Left colon (tissue), 2 donors: ENCODE data around the gene FARP1. TPM values are rescaled to one million over a fixed set of nuclear protein-coding genes. Genes with fewer than 3 reads are reported as not detected.

Experiments
- ATAC-seq: fragments of 200-7000 bp; cut with Tn5 transposase; one replicate; pipeline ENCODE4 v1.9.1; 2020; ENCODE audit warnings: mild to moderate bottlenecking, moderate library complexity
- DNase-seq, 2 donors: peaks; one replicate each; pipeline ENCODE4 v3.0.0-alpha.2; 2020
- intact Hi-C, 2 donors: fragments of 100-400 bp; cut with DNase I in 1 of 2; cut with micrococcal nuclease in 1 of 2; formaldehyde crosslinking; loops; one replicate each; pipeline versions ENCODE4 v1.11.2 to v1.14.0; 2022; cut with DNase I, micrococcal nuclease
- total RNA-seq, 2 donors: library from RNA; stranded (reverse); fragmentation: NEBNext Ultra II Directional; extraction: Animal tissue kit (Norgen Biotek cat#: 25700); gene quantifications; one replicate each; pipeline ENCODE4 v1.2.1, GENCODE V29; 2021
- donor health status: DM: no; HTN: no; CAD: no.
- donor health status: DM: yes; HTN: yes; CAD: no.

Gene FARP1
- total RNA-seq, 2 donors from 2014 or later = 38.8 to 50.3 TPM

GRCh38 chr13:98468929-98469328 is 326.0 kb downstream of the FARP1 start:
- intact Hi-C loops = no loop called here
- ATAC-seq (no peak), DNase-seq (no peak)

- intact Hi-C loops = no loop called here
- DNase-seq = no peak
- ATAC-seq = no peak
These were observed 328.0 kb downstream of the FARP1 start for GRCh38 chr13:98470920-98471319.

GRCh38 chr13:98471934-98472333 is 329.0 kb downstream of the FARP1 start:
- intact Hi-C loops = no loop called here
- DNase-seq (no peak), ATAC-seq (peak; percentile 38)

- ATAC-seq = peak; percentile 52
- intact Hi-C loops = no loop called here
- DNase-seq = no peak
These were observed 330.4 kb downstream of the FARP1 start for GRCh38 chr13:98473135-98473787.

- ATAC-seq (peak; percentile 39), DNase-seq (no peak)
- intact Hi-C loops = no loop called here
These were observed 330.9 kb downstream of the FARP1 start for GRCh38 chr13:98473788-98474144.

GRCh38 chr13:98474292-98474691 is 331.4 kb downstream of the FARP1 start:
- DNase-seq (no peak), ATAC-seq (no peak)
- intact Hi-C loops = no loop called here

- no peak for DNase-seq
- no peak for ATAC-seq
- intact Hi-C loops = no loop called here
These were observed 331.9 kb downstream of the FARP1 start for GRCh38 chr13:98474761-98475160.

GRCh38 chr13:98475522-98475921 is 332.6 kb downstream of the FARP1 start:
- intact Hi-C loops = no loop called here
- ATAC-seq (no peak), DNase-seq (peak in 1 of 2 donors; percentile 25)

GRCh38 chr13:98476106-98476505 is 333.2 kb downstream of the FARP1 start:
- intact Hi-C loops = no loop called here
- no peak for DNase-seq
- ATAC-seq = no peak

GRCh38 chr13:98476538-98476966 is 333.7 kb downstream of the FARP1 start:
- DNase-seq (peak; percentile 55 to 68), ATAC-seq (peak; percentile 25)
- intact Hi-C loops = no loop called here

GRCh38 chr13:98478189-98479129 is 335.6 kb downstream of the FARP1 start:
- no peak for DNase-seq
- ATAC-seq = no peak
- intact Hi-C loops = no loop called here

- intact Hi-C loops = loop anchor here in 1 of 2 donors (5.0 kb wide), 1 partner anchor 93 kb away; no protein-coding TSS in a partner anchor
- ATAC-seq (no peak), DNase-seq (no peak)
These were observed 336.7 kb downstream of the FARP1 start for GRCh38 chr13:98479496-98480003.

GRCh38 chr13:98480915-98481877 is 338.3 kb downstream of the FARP1 start:
- intact Hi-C loops = loop anchor here in 1 of 2 donors (5.0 kb wide), 1 partner anchor 91 kb away; no protein-coding TSS in a partner anchor
- ATAC-seq (no peak), DNase-seq (peak in 1 of 2 donors; percentile 56)

GRCh38 chr13:98482476-98483444 is 339.9 kb downstream of the FARP1 start:
- peak; percentile 19 for ATAC-seq
- intact Hi-C loops = loop anchor here in 1 of 2 donors (5.0 kb wide), 1 partner anchor 90 kb away; no protein-coding TSS in a partner anchor
- peak; percentile 64 to 75 for DNase-seq

GRCh38 chr13:98483601-98484288 is 340.9 kb downstream of the FARP1 start:
- intact Hi-C loops = loop anchor here in 1 of 2 donors (5.0 kb wide), 1 partner anchor 89 kb away; no protein-coding TSS in a partner anchor
- ATAC-seq (peak; percentile 46), DNase-seq (peak in 1 of 2 donors; percentile 22)
